ENCODE measurements around the gene SLC5A10. TPM values are rescaled to one million over a fixed set of nuclear protein-coding genes. Genes with fewer than 3 reads are reported as not detected.
"Not testable (repeated sequence)": the region's sequence is repeated elsewhere in the genome, so short reads cannot be mapped to it uniquely, and the experiment has no call there.

SLC5A10 gene
- total RNA-seq, 1 experiment from 2014 or later = not detected

DNA sequence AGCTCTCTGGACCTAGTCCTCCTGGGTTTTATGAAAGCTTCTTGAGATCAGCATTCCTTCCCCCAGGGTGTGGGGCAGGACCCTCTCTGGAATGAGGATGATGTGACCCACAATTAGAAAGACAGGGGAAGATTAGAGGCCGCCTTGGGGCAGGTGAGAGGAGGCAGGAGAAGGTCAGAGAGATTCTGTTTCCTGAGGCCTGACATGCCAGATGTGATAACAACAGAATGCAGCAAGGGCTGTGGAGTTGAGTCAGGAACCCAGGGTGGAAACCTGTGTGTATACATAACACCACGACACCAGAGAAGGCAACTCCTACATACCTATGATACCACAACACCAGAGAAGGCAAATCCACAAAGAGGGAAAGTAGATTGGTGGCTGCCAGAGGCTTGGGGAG, 5.4 kb upstream of the SLC5A10 start:
- DNase-seq (ENCODE audit: extremely low read depth, low read depth) = no peak

DNA sequence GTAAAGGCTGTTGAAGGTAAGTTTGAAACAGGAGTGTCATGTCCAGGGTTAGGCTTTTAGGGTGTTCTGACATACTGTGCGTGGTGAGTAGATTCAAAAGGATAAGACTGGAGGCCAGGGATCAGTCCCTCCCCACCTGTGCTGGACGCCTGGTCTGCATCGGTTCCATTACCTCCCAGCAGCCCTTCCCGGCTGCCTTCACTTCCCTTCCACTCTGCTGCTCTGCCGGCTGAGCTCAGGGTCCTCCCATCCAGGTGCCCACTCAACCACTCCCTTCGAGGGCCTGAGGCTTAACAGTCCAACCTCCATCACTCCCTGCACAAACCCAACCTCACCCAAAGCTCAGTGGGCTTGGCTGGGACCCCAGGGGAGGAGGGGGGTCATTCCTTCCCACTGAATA, 4.1 kb upstream of the SLC5A10 start:
- no peak for DNase-seq (ENCODE audit: extremely low read depth, low read depth)

DNA sequence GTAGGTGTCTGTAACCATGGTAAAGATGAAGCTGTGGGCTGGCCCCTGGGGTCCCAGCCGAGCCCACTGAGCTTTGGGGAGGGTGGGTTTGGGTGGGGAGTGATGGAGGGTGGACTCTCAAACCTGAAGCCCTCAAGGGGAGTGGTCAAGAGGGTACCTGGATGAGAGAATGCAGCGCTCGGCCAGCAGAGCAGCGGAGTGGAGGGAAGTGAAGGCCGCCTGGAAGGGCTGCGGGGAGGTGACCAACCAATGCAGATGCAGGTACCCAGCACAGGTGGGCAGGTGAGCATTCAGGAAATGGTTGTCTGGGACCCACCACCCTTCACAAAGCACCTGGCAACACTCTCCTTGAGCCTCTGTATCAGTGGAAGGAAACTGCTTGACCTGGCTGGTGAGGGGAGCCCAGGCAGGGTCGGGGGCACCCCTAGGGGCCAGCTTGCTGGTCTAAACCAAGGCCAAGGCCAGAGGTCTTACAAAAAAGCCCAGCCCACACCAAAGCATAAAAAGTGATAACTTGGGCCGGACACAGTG, 3.4 kb upstream of the SLC5A10 start:
- no peak for DNase-seq (ENCODE audit: extremely low read depth, low read depth)

DNA sequence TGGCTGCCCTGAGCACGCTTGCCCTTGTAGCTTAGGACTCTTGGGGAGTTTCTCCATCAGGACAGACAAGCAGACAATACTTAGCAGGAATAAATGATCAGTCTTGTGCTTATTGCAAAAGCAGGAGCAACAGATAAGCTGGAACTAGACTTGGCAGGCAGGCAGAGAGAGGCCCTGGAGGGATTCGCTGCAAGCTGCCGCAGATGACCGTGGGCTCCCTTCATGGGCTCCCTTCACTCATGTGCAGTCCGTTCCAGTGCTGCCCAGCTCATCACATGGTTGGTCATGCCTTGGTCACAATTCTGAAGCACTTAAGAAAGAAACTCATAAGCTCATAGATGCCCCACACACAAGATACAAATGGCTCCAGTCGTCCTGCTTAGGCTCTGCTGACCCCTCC, 2.4 kb upstream of the SLC5A10 start:
- DNase-seq (ENCODE audit: extremely low read depth, low read depth) = no peak

DNA sequence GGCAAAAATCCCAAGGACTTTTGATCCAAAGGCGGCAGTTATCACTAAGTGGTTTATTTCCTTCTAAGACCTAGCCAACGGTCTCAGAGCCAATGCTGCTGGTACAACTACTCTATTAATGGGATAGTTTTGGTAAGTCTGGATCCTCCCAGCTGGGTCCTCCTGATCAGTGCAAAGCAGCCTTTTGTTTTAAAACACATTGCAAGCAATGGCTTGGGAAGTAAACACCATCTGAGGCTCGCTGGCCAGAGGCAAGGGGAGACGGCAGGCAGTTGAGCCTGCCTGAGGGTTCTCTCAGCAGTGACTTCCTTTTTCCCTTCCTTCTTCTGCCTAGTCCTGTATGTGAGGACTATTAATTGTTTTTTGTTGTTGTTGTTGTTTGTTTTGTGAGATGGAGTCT, 1.6 kb upstream of the SLC5A10 start:
- DNase-seq (ENCODE audit: extremely low read depth, low read depth) = no peak

DNA sequence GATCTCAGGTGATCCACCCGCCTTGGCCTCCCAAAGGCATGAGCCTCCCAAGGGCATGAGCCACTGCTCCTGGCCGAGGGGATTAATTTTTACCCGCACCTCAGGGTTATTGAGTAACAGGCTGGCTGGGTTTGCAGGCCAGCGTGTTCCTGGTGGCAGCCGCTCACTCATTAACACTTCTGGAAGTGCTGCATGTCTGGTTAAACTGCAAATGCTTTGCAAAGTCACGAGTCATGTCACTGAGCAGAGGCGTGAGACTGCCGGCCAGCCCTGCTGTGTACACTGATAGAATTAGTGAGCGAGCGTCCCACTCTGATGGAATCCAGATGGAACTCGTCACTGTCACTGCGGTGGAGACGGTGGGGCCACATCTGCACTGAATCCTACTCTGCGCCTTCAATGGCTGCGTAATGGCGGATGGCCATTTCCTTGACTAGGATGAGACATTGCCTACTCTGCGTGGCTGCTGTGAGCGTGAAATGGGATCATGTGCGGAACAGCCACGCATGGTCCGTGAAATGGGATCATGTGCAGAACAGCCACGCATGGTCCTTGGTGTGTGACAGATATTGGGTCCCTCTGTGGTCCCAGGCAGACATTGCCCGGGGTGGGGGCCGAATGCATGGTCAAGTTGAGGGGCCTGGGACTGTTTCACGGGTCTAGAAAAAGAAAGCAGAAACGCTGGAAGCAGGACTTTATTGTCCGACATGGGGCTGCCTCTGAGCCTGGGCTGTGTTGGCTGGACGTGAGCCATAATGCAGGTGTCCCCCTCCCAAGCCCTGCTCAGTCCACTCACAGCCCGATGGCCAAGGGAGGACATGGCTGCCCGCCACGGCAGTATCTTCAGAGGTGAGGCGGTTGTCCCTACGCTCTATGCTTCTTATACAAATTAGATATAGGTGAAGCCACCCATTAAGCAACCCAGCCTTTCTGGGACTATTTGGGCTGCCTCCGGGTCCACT, 740 bp upstream of the SLC5A10 start:
- DNase-seq (ENCODE audit: extremely low read depth, low read depth) = no peak

DNA sequence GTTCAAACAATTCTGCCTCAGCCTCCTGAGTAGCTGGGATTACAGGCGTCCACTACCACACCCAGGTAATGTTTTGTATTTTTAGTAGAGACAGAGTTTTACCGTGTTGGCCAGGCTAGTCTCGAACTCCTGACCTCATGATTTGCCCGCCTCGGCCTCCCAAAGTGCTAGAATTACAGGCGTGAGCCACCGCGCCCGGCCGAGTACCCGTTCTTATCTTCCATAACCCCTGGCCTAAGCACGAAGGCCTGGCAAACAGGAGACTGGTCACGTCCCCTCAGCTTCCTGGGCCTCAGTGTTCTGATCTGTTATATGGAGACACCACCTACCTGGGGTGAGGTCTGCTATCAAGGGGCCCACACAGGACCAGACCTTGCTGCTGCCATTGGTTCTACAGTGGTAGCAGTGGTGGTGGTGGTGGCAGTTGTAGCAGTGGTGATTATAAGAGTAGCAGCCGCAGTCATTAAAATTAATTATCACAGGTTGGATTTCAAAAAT, 1.3 kb downstream of the SLC5A10 start:
- DNase-seq (ENCODE audit: extremely low read depth, low read depth) = no peak

DNA sequence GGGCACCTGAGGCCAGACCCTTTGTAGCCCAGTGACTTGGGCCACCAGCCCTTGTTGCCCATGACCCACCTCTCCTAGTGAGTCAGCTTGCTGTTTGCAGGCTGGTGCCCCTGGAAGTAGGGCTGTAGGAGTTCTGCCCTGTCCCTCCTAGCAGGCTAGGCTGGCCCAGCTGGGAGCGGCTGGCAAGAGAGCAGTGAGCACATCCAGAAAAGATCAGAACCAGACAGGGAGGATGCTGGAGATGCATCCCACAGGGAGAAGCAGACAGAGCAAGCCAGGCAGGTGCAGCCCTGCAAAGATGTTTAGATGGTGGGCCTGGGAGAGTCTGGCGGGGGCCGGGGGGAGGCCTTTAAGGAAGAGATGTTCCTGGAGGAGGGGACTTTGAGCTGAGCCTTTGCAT, 2.4 kb downstream of the SLC5A10 start:
- DNase-seq (ENCODE audit: extremely low read depth, low read depth) = no peak

DNA sequence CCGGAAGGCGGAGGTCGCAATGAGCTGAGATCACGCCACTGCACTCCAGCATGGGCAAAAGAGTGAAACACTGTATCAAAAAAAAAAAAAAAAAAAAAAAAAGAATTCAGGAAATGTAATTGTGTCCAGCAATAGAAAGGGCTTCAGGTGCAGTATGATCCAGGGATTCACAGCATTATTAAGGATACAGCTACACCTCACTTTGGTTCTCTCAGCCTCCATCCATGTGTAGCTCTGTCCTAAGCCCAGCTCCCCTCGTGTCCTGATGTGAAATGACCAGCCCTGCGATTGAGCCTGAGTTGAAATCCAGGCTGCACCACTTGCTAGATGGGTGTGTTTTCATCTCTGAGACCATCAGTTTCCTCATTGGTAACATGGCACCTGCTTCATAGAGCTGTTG, 3.0 kb downstream of the SLC5A10 start:
- DNase-seq (ENCODE audit: extremely low read depth, low read depth) = no peak

DNA sequence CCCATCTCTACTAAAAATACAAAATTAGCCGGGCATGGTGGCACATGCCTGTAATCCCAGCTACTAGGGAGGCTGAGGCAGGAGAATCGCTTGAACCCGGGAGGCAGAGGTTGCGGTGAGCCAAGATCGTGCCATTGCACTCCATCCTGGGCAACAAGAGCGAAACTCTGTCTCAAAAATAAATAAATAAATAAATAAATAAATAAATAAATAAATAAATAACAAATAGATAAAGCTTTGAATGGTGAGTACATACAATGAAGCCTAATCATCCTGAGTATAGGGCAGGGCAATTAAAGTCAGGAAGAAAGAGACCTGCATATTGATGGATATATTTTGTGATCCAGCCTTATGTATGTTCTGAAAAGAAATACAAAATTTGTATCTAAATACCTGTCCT, 4.1 kb downstream of the SLC5A10 start:
- not testable (repeated sequence) for DNase-seq (ENCODE audit: extremely low read depth, low read depth)

DNA sequence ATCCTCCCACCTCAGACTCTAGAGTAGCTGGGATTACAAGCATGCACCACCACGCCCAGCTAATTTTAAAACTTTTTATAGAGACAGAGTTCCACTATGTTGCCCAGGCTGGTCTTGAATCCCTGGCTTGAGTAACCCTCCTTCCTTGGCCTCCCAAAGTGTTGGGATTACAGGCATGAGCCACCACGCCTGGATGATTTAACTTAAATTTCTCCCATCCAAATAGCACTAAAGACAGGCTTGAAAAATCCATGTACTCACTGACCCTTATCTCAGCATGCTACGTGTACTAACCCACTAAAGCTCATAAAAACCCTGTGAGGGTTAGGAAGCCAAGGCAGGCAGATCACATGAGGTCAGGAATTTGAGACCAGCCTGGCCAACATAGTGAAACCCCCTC, 4.6 kb downstream of the SLC5A10 start:
- DNase-seq (ENCODE audit: extremely low read depth, low read depth) = no peak

DNA sequence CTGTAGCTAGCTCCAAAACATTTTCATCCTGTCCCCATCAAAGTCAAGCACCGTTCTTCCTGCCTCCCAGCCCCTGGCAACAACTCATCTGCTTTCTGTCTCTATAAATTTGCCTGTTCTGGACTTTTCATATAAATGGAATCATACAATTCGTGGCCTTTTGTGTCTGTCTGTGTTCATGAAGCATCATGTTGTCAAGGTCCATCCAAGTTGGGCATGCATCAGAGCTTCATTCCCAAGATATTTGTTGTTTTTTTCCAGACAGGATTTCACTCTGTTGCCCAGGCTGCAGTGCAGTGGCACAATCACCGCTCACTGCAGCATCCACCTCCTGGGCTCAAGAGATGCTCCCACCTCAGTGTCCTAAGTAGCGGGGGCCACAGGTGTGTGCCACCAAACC, 5.9 kb downstream of the SLC5A10 start:
- DNase-seq (ENCODE audit: extremely low read depth, low read depth) = no peak

DNA sequence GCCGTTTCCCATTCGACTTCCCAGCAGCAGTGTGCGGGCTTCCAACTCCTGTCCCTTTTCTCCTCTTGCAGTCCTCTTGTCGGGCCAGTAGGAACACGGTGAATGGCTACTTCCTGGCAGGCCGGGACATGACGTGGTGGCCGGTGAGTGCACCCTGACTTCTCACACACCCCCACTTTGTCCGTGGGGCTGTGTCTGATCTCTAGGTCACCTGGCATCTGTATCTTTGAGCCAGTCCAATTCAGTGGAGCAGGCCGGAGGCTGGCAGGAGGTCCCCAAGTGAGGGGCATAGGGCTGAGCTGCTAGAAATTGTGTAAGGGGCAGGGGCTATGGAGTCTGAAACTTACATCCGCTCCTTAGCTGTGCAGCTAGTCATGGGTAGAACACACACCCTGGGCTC, 6.6 kb downstream of the SLC5A10 start:
- no peak for DNase-seq (ENCODE audit: extremely low read depth, low read depth)

DNA sequence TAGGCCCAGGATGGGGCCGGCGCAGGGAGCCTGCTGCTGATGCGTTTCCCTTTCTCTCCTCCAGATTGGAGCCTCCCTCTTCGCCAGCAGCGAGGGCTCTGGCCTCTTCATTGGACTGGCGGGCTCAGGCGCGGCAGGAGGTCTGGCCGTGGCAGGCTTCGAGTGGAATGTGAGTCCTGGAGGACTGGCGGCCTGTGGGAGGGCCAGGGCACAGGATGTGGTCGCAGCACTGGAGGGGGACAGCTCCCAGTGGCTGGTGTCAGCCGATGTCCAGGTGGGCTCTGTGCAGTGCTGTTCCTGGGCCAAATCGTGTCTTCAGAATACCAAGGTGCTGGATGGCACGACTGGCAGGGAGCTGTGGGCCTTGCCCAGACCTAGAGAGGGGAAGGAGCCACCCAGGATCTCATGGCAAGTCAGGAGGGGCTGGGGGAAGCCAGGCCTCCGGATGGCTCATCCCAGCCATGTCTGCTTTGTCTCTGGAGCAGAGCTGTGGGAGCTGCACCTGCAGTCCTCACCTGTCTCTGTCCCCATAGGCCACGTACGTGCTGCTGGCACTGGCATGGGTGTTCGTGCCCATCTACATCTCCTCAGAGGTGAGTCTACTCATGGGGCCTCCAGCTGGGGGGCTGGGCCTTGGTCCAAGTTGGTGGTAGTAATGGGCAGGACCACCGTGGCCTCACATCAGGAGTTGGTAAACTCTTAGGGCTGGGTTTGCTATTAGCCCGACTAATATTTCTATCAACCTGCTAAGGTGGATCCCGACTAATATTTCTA, 7.3 kb downstream of the SLC5A10 start:
- DNase-seq (ENCODE audit: extremely low read depth, low read depth) = no peak

DNA sequence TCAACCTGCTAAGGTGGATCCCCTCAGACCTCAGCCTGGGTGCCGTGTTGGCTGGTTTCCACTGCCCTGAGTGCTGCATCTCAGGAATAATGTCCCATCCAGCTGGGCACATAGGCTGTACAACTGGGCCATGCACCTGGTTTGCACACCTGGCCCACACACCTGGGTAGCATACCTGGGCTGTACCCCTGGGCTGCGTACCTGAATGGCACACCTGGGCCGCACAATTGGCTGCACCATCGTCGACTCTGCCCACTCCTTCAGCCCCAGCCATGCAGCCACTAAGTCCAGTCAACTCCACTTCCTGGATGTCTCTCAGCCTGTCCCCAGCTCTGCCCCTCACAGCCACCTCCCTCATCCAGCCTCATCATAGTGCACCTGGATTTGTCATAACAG, 7.9 kb downstream of the SLC5A10 start:
- DNase-seq (ENCODE audit: extremely low read depth, low read depth) = no peak

DNA sequence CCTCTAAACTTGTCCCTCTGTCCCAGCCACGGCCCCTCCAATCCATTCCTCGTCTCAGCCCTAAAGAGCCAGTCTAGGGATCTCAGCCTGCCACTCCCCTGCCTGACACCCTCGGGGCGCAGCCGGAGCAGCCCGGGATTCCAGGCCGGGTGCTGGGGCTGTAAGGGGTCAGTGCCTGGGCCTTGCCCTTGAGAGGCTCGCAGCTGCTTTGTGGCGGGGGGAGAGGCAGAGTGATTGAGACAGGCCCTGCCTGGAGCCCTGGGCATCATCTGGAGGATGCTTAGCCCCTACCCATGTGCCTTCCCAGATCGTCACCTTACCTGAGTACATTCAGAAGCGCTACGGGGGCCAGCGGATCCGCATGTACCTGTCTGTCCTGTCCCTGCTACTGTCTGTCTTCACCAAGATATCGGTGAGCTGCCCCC, 8.3 kb downstream of the SLC5A10 start:
- no peak for DNase-seq (ENCODE audit: extremely low read depth, low read depth)

DNA sequence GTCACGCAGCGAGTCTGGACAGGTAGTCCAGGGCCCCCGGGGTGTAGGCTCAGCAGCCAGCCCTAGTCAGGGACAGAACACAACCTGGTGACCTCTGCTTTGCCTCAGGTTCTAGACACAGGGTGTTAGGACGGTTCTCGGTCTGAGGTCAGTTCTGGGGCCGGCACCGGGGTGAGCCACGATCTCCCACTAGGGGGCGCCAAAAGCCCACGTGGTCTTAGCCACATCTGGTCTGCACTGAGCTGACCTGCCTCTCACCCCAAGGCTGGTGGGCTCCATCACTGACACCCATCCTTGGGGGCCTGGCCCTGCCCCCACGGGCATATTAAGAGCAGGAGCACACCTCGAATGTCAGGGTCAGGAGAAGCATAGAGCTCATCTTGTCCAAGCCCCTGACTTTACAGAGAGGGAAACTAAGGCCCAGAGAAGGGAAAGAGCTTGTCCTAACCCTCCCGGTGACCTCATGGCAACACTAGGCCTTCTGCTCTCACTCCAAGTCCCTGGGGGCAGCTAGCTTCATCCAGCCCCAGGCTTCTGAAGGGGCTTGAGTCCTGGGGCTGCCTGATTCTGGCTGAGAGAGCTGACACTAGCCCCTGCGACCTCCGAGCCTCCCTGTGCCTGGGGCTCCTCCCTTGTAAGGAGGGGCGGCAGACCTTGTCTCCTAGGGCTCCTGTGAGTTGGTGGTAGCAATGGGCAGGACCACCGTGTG, 9.0 kb downstream of the SLC5A10 start:
- peak; percentile 65 for DNase-seq (ENCODE audit: extremely low read depth, low read depth)

DNA sequence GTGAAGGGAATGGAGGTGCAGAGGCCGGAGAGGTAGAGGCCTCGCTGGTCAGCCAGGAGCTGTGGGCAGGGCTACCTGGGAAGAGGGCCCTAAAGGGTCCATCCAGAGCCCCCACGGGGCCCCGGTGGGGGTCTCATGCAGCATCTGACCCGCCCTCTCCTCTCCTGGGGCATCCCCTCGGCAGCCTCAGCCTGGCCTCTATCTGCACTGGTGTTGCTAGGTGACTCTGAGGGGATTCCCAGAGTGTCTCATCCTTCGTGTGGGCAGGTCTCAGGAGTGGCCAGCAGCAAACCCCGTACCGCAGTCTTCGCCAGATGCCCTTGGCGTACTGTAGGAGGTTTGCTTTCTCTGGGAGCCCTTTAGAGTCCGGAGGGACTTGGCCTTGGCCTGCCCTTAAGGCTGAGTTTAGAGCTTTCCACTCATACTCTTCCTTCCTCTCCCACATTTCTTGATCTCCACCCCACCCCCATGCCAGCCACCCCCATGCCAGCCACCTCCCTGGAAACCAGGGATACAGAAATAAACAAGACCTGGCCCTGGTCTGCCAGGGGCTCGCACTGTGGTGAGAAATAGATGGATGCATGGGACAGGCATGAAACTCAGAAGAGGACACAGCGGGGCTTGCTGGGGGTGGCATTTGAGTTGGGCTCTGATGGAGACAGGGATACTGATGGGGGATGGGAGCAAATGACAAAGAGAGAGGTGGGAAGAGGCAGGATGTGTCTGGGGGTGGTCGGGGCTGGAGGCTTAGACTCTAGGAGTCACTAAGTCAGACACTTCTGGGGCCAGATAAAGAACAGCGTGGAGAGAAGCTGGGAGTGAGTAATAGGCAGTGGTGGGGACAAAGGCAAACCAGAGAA, 9.9 kb downstream of the SLC5A10 start:
- no peak for DNase-seq (ENCODE audit: extremely low read depth, low read depth)

DNA sequence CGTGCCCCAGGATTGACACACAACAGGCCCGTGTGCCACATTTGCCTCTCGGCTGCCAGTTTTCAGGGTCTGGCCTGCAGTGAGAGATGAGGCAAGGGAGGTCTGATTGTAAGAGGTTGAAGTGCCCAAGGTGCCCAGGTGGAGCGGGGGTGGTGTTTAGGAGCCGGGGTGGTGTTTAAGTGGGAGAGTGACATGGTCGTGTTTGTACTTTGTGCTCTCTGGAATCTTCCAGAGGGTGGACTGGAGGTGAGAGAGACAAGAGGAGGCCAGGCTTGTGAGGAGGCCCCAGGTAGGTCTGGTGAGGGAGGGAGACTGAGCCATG, 10.5 kb downstream of the SLC5A10 start:
- no peak for DNase-seq (ENCODE audit: extremely low read depth, low read depth)
